Activated T-cell treated with anti-CD3 and anti-CD28 coated beads for 24 hours (primary cell): ENCODE data around the gene PAF1.
"Not testable (repeated sequence)": the region's sequence is repeated elsewhere in the genome, so short reads cannot be mapped to it uniquely, and the experiment has no call there.

Source experiments
- DNase-seq: peaks from one replicate; pipeline ENCODE4 v3.0.0-alpha.2; 2020; ENCODE audit warnings: low read depth

PAF1 gene

GRCh38 chr19:39381910-39382611 is 8.8 kb downstream of the PAF1 start:
- DNase-seq, result no peak

GRCh38 chr19:39380521-39381502 is 10.1 kb downstream of the PAF1 start:
- no peak for DNase-seq

- no peak for DNase-seq
These were observed 11.0 kb downstream of the PAF1 start for GRCh38 chr19:39379865-39380396.

- DNase-seq, result not testable (repeated sequence)
These were observed 11.5 kb downstream of the PAF1 start for GRCh38 chr19:39379366-39379765.

- no peak for DNase-seq
These were observed 13.2 kb downstream of the PAF1 start for GRCh38 chr19:39377373-39378362.

GRCh38 chr19:39375929-39376328 is 15.0 kb downstream of the PAF1 start:
- DNase-seq, result no peak

- no peak for DNase-seq
These were observed 18.0 kb downstream of the PAF1 start for GRCh38 chr19:39372941-39373340.

- DNase-seq, result no peak
These were observed 18.7 kb downstream of the PAF1 start for GRCh38 chr19:39372047-39372802.

GRCh38 chr19:39370735-39371134 is 20.2 kb downstream of the PAF1 start:
- no peak for DNase-seq

- no peak for DNase-seq
These were observed 21.7 kb downstream of the PAF1 start for GRCh38 chr19:39369200-39369599.

GRCh38 chr19:39365531-39365930 is 25.4 kb downstream of the PAF1 start:
- no peak for DNase-seq

- no peak for DNase-seq
These were observed 26.9 kb downstream of the PAF1 start for GRCh38 chr19:39363901-39364457.

- DNase-seq, result no peak
These were observed 27.9 kb downstream of the PAF1 start for GRCh38 chr19:39362682-39363657.

- DNase-seq, result no peak
These were observed 30.3 kb downstream of the PAF1 start for GRCh38 chr19:39360599-39360998.

GRCh38 chr19:39359026-39359425 is 31.9 kb downstream of the PAF1 start:
- no peak for DNase-seq

- no peak for DNase-seq
These were observed 34.3 kb downstream of the PAF1 start for GRCh38 chr19:39356647-39357046.

- DNase-seq, result no peak
These were observed 34.8 kb downstream of the PAF1 start for GRCh38 chr19:39356073-39356472.

- no peak for DNase-seq
These were observed 35.7 kb downstream of the PAF1 start for GRCh38 chr19:39355253-39355652.
